Sciatic nerve (tissue), 2 donors: ENCODE results near the gene TMIGD1. TPM values are rescaled to one million over a fixed set of nuclear protein-coding genes. Genes with fewer than 3 reads are reported as not detected.
A peak's percentile ranks its signal among the peaks of the same experiment; 100 is the strongest.
"Not testable (repeated sequence)": the region's sequence is repeated elsewhere in the genome, so short reads cannot be mapped to it uniquely, and the experiment has no call there.

Experiments used
- ATAC-seq: fragments of 200-7000 bp; cut with Tn5 transposase; one replicate; pipeline ENCODE4 v1.9.1; 2020; ENCODE audit warnings: mild to moderate bottlenecking, moderate library complexity
- DNase-seq: peaks from one replicate; pipeline ENCODE4 v3.0.0-alpha.2; 2020; ENCODE audit warnings: low spot score
- intact Hi-C: fragments of 100-400 bp; cut with DNase I; formaldehyde crosslinking; loops from one replicate; pipeline ENCODE4 v1.14.2; 2022
- total RNA-seq: library from RNA; stranded (reverse); fragmentation: NEBNext Ultra II Directional; extraction: Animal tissue kit (Norgen Biotek cat#: 25700); gene quantifications from one replicate; pipeline ENCODE4 v1.2.1, GENCODE V29; 2021
- donor health status: DM: no; HTN: no; CAD: no.
- donor health status: DM: no; HTN: no; CAD: no.

Gene TMIGD1
- total RNA-seq, 1 donor from 2014 or later = not detected

GRCh38 chr17:30361766-30362279, 28.0 kb upstream of the TMIGD1 start:
- intact Hi-C loops = no loop called here
- no peak for DNase-seq
- ATAC-seq = no peak

- no peak for DNase-seq
- intact Hi-C loops = no loop called here
- no peak for ATAC-seq
Observed at GRCh38 chr17:30360086-30360808, 26.4 kb upstream of the TMIGD1 start.

- intact Hi-C loops = no loop called here
- no peak for ATAC-seq
- DNase-seq = no peak
Observed at GRCh38 chr17:30358055-30358760, 24.4 kb upstream of the TMIGD1 start.

- no peak for ATAC-seq
- DNase-seq = no peak
- intact Hi-C loops = no loop called here
Observed at GRCh38 chr17:30357476-30357875, 23.6 kb upstream of the TMIGD1 start.

- ATAC-seq (no peak), DNase-seq (no peak)
- intact Hi-C loops = no loop called here
Observed at GRCh38 chr17:30354701-30355100, 20.8 kb upstream of the TMIGD1 start.

- DNase-seq (no peak), ATAC-seq (no peak)
- intact Hi-C loops = no loop called here
Observed at GRCh38 chr17:30352240-30352814, 18.5 kb upstream of the TMIGD1 start.

- ATAC-seq (no peak), DNase-seq (no peak)
- intact Hi-C loops = no loop called here
Observed at GRCh38 chr17:30351735-30352134, 17.9 kb upstream of the TMIGD1 start.

GRCh38 chr17:30351263-30351662, 17.4 kb upstream of the TMIGD1 start:
- DNase-seq, intact Hi-C loops, ATAC-seq: not testable (repeated sequence)

GRCh38 chr17:30349252-30349651, 15.4 kb upstream of the TMIGD1 start:
- intact Hi-C loops = no loop called here

GRCh38 chr17:30347488-30347887, 13.6 kb upstream of the TMIGD1 start:
- ATAC-seq = no peak
- intact Hi-C loops = no loop called here

More at GRCh38 chr17:30349252-30349651, 15.4 kb upstream of the TMIGD1 start:
- DNase-seq (no peak), ATAC-seq (no peak)

GRCh38 chr17:30346221-30346795, 12.5 kb upstream of the TMIGD1 start:
- intact Hi-C loops = no loop called here
- no peak for ATAC-seq

More at GRCh38 chr17:30347488-30347887, 13.6 kb upstream of the TMIGD1 start:
- DNase-seq = no peak

GRCh38 chr17:30345527-30346075, 11.7 kb upstream of the TMIGD1 start:
- ATAC-seq (no peak), DNase-seq (no peak)
- intact Hi-C loops = no loop called here

More at GRCh38 chr17:30346221-30346795, 12.5 kb upstream of the TMIGD1 start:
- DNase-seq = no peak

GRCh38 chr17:30345089-30345433, 11.2 kb upstream of the TMIGD1 start:
- no peak for DNase-seq
- no peak for ATAC-seq
- intact Hi-C loops = no loop called here

GRCh38 chr17:30344283-30345088, 10.6 kb upstream of the TMIGD1 start:
- intact Hi-C loops = no loop called here
- no peak for DNase-seq

GRCh38 chr17:30343796-30344195, 9.9 kb upstream of the TMIGD1 start:
- intact Hi-C loops = no loop called here
- ATAC-seq = no peak

More at GRCh38 chr17:30344283-30345088, 10.6 kb upstream of the TMIGD1 start:
- ATAC-seq = peak; percentile 62

GRCh38 chr17:30343244-30343643, 9.4 kb upstream of the TMIGD1 start:
- intact Hi-C loops, DNase-seq, ATAC-seq: not testable (repeated sequence)

More at GRCh38 chr17:30343796-30344195, 9.9 kb upstream of the TMIGD1 start:
- DNase-seq = no peak

- DNase-seq = no peak
- ATAC-seq = no peak
- intact Hi-C loops = no loop called here
Observed at GRCh38 chr17:30341703-30342249, 7.9 kb upstream of the TMIGD1 start.

- peak; percentile 7 for ATAC-seq
- intact Hi-C loops = no loop called here
- DNase-seq = no peak
Observed at GRCh38 chr17:30340801-30341356, 7.0 kb upstream of the TMIGD1 start.
